GM12878 (cell line): ENCODE measurements around the gene TTC31. TPM values are rescaled to one million over a fixed set of nuclear protein-coding genes. Genes with fewer than 3 reads are reported as not detected.

Experiments used
- ATAC-seq: fragments of 200-7000 bp; cut with Tn5 transposase; 3 replicates; pipeline ENCODE4 v1.9.1; 2020; ENCODE audit warnings: mild to moderate bottlenecking, moderate library complexity
- BruUV-seq: library from RNA; stranded (reverse); fragments of 400-500 nt; replicated peaks from 2 replicates; lab custom pipeline; 2021; lab: Mats Ljungman, UMichigan
- CTCF ChIA-PET: fragments of 300-600 bp; sonication (Branson Sonifier 250); formaldehyde crosslinking; extraction: SDS; loops from one replicate; lab custom pipeline; 2021; ENCODE audit warnings: inconsistent platforms; lab: Yijun Ruan, JAX
- POLR2A ChIA-PET: fragments of 350-600 bp; formaldehyde crosslinking; extraction: SDS; loops from one replicate; lab custom pipeline; 2021; ENCODE audit warnings: inconsistent platforms; lab: Charles Lee
- RAD21 ChIA-PET: fragments of 300-600 bp; sonication (Branson Sonifier 250); formaldehyde crosslinking; loops from one replicate; lab custom pipeline; 2023; ENCODE audit warnings: antibody characterized with exemption; ENCODE audit not compliant: unreplicated experiment; lab: Charles Lee
- SMC1A ChIA-PET: fragments of 300-600 bp; sonication (Branson Sonifier 250); formaldehyde crosslinking; loops from one replicate; lab custom pipeline; 2023; ENCODE audit not compliant: unreplicated experiment, uncharacterized antibody; lab: Charles Lee
- DNase-seq: peaks from one replicate; pipeline ENCODE4 v3.0.0-alpha.2; 2011; ENCODE audit warnings: low read depth, low spot score
- FAIRE-seq: peaks from 3 replicates; lab custom pipeline; 2011; peaks lifted over from hg19 to GRCh38; lab: Jason Lieb, UNC
- H2AFZ ChIP-seq: 2 replicates; pipeline ENCODE4 v1.6.0; 2011; ENCODE audit warnings: low read depth, low read length, control low read depth; ENCODE audit not compliant: control insufficient read depth
- H3K27ac ChIP-seq: 2 replicates; pipeline ENCODE4 v1.5.1; 2011; ENCODE audit warnings: control low read depth; ENCODE audit not compliant: control insufficient read depth, insufficient read depth
- H3K27me3 ChIP-seq, 2 experiments: replicated peaks in 1 of 2; 2 replicates each; pipeline versions ENCODE4 v1.6.0 to v1.6.1; 2011; ENCODE audit warnings: low read length in 1 of 2; ENCODE audit not compliant: control insufficient read depth in 2 of 2, insufficient read depth in 2 of 2
- H3K36me3 ChIP-seq, 2 experiments: 2 replicates each; pipeline ENCODE4 v1.5.1; 2011; ENCODE audit warnings: low read length in 1 of 2; ENCODE audit not compliant: control insufficient read depth in 2 of 2, insufficient read depth in 2 of 2
- H3K4me1 ChIP-seq: 2 replicates; pipeline ENCODE4 v1.6.1; 2011; ENCODE audit warnings: mild to moderate bottlenecking, low read length, moderate library complexity, mixed read lengths; ENCODE audit not compliant: control insufficient read depth, insufficient read depth
- H3K4me2 ChIP-seq: 2 replicates; pipeline ENCODE4 v1.6.0; 2011; ENCODE audit warnings: control low read depth; ENCODE audit not compliant: control insufficient read depth, insufficient read depth
- H3K4me3 ChIP-seq: fragments of 200-600 bp; sonication (generic); 2 replicates; pipeline ENCODE4 v1.5.1; 2016
- H3K79me2 ChIP-seq: 2 replicates; pipeline ENCODE4 v1.6.0; 2011; ENCODE audit warnings: low read length; ENCODE audit not compliant: control insufficient read depth, insufficient read depth
- H3K9ac ChIP-seq: 2 replicates; pipeline ENCODE4 v1.8.0; 2011; ENCODE audit warnings: low read length, control low read depth, mixed read lengths; ENCODE audit not compliant: control insufficient read depth, insufficient read depth
- H3K9me3 ChIP-seq: replicated peaks from 3 replicates; pipeline ENCODE4 v1.5.1; 2011; ENCODE audit warnings: mild to moderate bottlenecking, low read length; ENCODE audit not compliant: control insufficient read depth, insufficient read depth
- H4K20me1 ChIP-seq: 2 replicates; pipeline ENCODE4 v1.6.0; 2011; ENCODE audit not compliant: control insufficient read depth, insufficient read depth
- EED ChIP-seq: sonication (generic); IDR thresholded peaks from 2 replicates; pipeline ENCODE4 v1.6.1; 2016; ENCODE audit warnings: antibody characterized with exemption, low read depth
- ETV6 ChIP-seq, 2 experiments: fragments of 450-650 bp in 1 of 2; IDR thresholded peaks in 1 of 2; conservative IDR thresholded peaks in 1 of 2; 2 replicates each; pipeline ENCODE4 v1.6.1; 2014; ENCODE audit warnings: antibody characterized with exemption in 1 of 2, borderline replicate concordance in 1 of 2, low read depth in 1 of 2, mild to moderate bottlenecking in 1 of 2, moderate library complexity in 1 of 2
- EZH2 ChIP-seq: IDR thresholded peaks from 2 replicates; pipeline ENCODE4 v1.6.1; 2012; ENCODE audit warnings: low read depth, mild to moderate bottlenecking, control low read depth, inconsistent platforms, low read length, borderline replicate concordance; ENCODE audit not compliant: control insufficient read depth
- HDAC2 ChIP-seq: fragments of 200-600 bp; sonication (generic); IDR thresholded peaks from 2 replicates; pipeline ENCODE4 v1.6.1; 2017
- HDAC6 ChIP-seq: fragments of 200-600 bp; sonication (generic); IDR thresholded peaks from one replicate; pipeline ENCODE4 v1.8.0; 2017; ENCODE audit warnings: antibody characterized with exemption; ENCODE audit not compliant: unreplicated experiment
- MTA2 ChIP-seq: fragments of 450-650 bp; IDR thresholded peaks from 2 replicates; pipeline ENCODE4 v1.6.1; 2016; ENCODE audit warnings: low read depth, mild to moderate bottlenecking, moderate library complexity
- NFYA ChIP-seq: IDR thresholded peaks from 2 replicates; pipeline ENCODE4 v1.6.1; 2011; ENCODE audit warnings: low read depth, mild to moderate bottlenecking, low read length, improper control_type of control experiment, borderline replicate concordance
- WRNIP1 ChIP-seq: IDR thresholded peaks from 2 replicates; pipeline ENCODE4 v1.6.1; 2011; ENCODE audit warnings: low read depth, low read length, improper control_type of control experiment, borderline replicate concordance
- WGBS: methylation state at CpG from one replicate; pipeline ENCODE4 v1.1.6; 2016; ENCODE audit warnings: low lambda C conversion rate; ENCODE audit not compliant: insufficient replicate concordance, insufficient coverage; ENCODE audit errors: missing lambda C conversion rate; 5-methylcytosine and 5-hydroxymethylcytosine counted together
- in situ Hi-C: fragments of 300-500 bp; cut with MboI; formaldehyde crosslinking; loops from 9 replicates; pipeline ENCODE4 v1.14.3; 2018; ENCODE audit warnings: mixed read lengths
- intact Hi-C: fragments of 100-400 bp; cut with micrococcal nuclease; formaldehyde crosslinking; loops from one replicate; pipeline ENCODE4 v1.14.2; 2022; ENCODE audit not compliant: unreplicated experiment
- polyA plus RNA-seq, 11 experiments: library from polyadenylated mRNA; depleted of rRNA in 4 of 11; unstranded in 6 of 11; stranded (reverse) in 5 of 11; fragments of >200 nt; fragmentation: Nextera tagmentation in 4 of 11; fragmentation: Illumina TruSeq in 1 of 11; extraction: Ambion mirVana in 4 of 11; extraction: Trizol in 1 of 11; gene quantifications; 1 replicate in 1 of 11; 2 replicates in 10 of 11; pipeline versions ENCODE4 v1.2.1 to v1.2.3, GENCODE V29; 2011 to 2016; ENCODE audit warnings: inconsistent platforms in 2 of 11, missing spikeins in 2 of 11, low read depth in 1 of 11
- total RNA-seq, 4 experiments: library from RNA; depleted of rRNA in 3 of 4; stranded (reverse); fragments of >200 nt in 3 of 4; fragmentation: Illumina TruSeq in 1 of 4; extraction: Trizol in 1 of 4; gene quantifications; 2 replicates each; pipeline versions ENCODE4 v1.2.1 to v1.2.3, GENCODE V29; 2013 to 2021
- TF ChIP-seq, protein P1 (sequence below): fragments of 450-650 bp; IDR thresholded peaks from 2 replicates; pipeline ENCODE4 v1.6.1; 2018; ENCODE audit warnings: mild to moderate bottlenecking, low read depth, moderate library complexity; ENCODE audit not compliant: partially characterized antibody
- TF ChIP-seq, protein P2 (sequence below): IDR thresholded peaks from 2 replicates; pipeline ENCODE4 v1.6.1; 2011; ENCODE audit warnings: mild to moderate bottlenecking, low read depth, low read length, moderate library complexity; ENCODE audit not compliant: insufficient replicate concordance
- TF ChIP-seq, protein P3 (sequence below): IDR thresholded peaks from 2 replicates; pipeline ENCODE4 v1.6.1; 2011; ENCODE audit warnings: low read depth, low read length, improper control_type of control experiment, borderline replicate concordance
- TF ChIP-seq, protein P4 (sequence below): fragments of 450-650 bp; formaldehyde crosslinking; IDR thresholded peaks from 2 replicates; pipeline ENCODE4 v1.4.0; 2022; ENCODE audit warnings: mild to moderate bottlenecking, moderate library complexity

Gene TTC31
- total and polyA plus RNA-seq, 10 of the 15 experiments (the other 5 are each of a cell fraction or from before 2014, with no cell fraction given), result 6.5 to 34.9 (median 25.9) TPM

DNA sequence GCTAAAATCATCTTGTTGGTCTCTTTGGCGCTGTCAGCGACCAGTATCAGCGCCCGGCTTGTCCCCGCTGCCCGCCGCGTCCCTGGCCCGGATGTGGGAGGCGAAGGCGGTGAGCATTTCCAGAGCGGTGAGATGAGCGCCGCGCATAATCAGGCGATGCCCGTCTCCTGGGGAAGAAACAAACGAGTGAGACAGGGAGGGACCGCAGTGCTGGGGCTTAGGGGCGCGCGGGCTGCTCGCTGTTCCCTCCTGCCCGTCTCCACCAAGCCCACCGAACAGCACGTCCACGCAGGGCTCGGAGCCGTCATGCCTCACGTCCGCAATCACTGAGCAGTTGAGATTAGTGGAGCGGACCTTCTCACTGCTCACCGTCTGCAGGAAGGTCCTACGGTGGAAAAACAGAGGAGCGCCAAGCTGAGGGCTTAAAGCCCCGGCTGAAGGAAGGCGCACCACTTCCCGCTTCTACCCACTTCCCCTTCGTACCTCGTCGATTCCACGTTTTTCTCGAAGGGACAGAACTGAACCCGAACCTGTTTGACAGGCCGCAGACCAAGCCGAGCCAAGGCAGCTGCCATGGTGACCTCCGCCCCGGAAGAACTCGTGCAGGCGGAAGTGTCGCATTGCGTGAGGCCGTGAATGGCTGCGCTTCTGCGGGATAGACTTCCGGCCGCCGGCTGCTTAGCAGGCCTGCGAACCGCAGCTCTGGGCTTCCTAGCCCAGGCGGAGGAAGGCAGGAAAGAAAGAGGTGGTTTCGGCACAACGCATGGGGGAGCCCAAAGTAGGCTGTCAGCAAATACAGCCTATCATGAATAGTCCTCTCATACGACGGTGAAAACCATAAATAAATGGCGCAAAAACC, 10.6 kb upstream of the TTC31 start, which contains the start of gene MRPL53:
TSS of gene MRPL53 (minus strand) at position 595 of the 859 bp plus-strand sequence. CDS start at position 575, 20 bp downstream.
- in situ Hi-C loops, result no loop called here
- ChIA-PET CTCF (interaction anchor here (0.6 to 2.7 kb wide), 10 partner anchors 10 to 223 kb away, joined by 3 to 20 read pairs (median 6); partner anchors contain the start of genes CCDC142 and TTC31), POLR2A (interaction anchor here (0.6 to 2.7 kb wide), 12 partner anchors 9 to 1064 kb away, joined by 3 to 22 read pairs (median 4); partner anchors contain the start of genes CCDC142, INO80B, TTC31 and WBP1), SMC1A (interaction anchor here (0.6 to 2.4 kb wide), 10 partner anchors 10 to 473 kb away, joined by 3 to 11 read pairs (median 4); partner anchors contain the start of genes CCDC142 and TTC31), RAD21 (interaction anchor here (0.7 to 2.1 kb wide), 5 partner anchors 10 to 32 kb away, joined by 3 to 20 read pairs (median 4); partner anchors contain the start of genes CCDC142, TTC31 and WBP1)
- DNase-seq (peak; percentile 86), FAIRE-seq (peak; percentile 87), ATAC-seq (peak; percentile 94)
- peaks cover 0 to 3% of the 10 kb centered on the region in 2 experiments; a peak in 2 of 4 replicates for H3K36me3 ChIP-seq
- H4K20me1 ChIP-seq, result no peaks in the 10 kb centered on the region
- intact Hi-C loops, result no loop called here
- peak within 1 kb of the TSS; percentile 93 for H3K27ac ChIP-seq
- H3K9me3 ChIP-seq, result no peaks in the 10 kb centered on the region
- WGBS, result 1% methylated on average over 66 of the region's 66 CpGs
- peaks cover 10% of the 10 kb centered on the region for H3K79me2 ChIP-seq
- H3K27me3 ChIP-seq, result no peaks in the 10 kb centered on the region
- peak within 1 kb of the TSS; percentile 91 for H2AFZ ChIP-seq
- H3K4me2 ChIP-seq, result peak within 1 kb of the TSS; percentile 99
- H3K4me3 ChIP-seq, result peak within 1 kb of the TSS; percentile 89
- H3K4me1 ChIP-seq, result 0 out of 2 replicates have a peak, but pooled peaks cover 6% of the 10 kb centered on the region
- H3K9ac ChIP-seq, result peak within 1 kb of the TSS; percentile 85
- BruUV-seq, result TSS peak; percentile 97
- TF ChIP-seq ETV6 (conservative IDR thresholded peaks at IDR 0.05 in 1 of 2, IDR thresholded peaks at IDR 0.05 in 1 of 2; ENCODE audit: borderline replicate concordance in 1 of 2, low read depth in 1 of 2) (peak in 1 of 2 experiments; percentile 43; a peak in 1 of 4 replicates), MTA2 (peak; percentile 93), HDAC2 (no peak), NFYA (no peak), EZH2 (no peak), EED (peak; percentile 69; the same call in 1 of the 2 replicates), HDAC6 (no peak), WRNIP1 (0 out of 2 replicates have a peak, but pooled peaks have one; percentile 54)
- TF ChIP-seq, protein P1, sequence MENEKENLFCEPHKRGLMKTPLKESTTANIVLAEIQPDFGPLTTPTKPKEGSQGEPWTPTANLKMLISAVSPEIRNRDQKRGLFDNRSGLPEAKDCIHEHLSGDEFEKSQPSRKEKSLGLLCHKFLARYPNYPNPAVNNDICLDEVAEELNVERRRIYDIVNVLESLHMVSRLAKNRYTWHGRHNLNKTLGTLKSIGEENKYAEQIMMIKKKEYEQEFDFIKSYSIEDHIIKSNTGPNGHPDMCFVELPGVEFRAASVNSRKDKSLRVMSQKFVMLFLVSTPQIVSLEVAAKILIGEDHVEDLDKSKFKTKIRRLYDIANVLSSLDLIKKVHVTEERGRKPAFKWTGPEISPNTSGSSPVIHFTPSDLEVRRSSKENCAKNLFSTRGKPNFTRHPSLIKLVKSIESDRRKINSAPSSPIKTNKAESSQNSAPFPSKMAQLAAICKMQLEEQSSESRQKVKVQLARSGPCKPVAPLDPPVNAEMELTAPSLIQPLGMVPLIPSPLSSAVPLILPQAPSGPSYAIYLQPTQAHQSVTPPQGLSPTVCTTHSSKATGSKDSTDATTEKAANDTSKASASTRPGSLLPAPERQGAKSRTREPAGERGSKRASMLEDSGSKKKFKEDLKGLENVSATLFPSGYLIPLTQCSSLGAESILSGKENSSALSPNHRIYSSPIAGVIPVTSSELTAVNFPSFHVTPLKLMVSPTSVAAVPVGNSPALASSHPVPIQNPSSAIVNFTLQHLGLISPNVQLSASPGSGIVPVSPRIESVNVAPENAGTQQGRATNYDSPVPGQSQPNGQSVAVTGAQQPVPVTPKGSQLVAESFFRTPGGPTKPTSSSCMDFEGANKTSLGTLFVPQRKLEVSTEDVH, result peak; percentile 86
- TF ChIP-seq, protein P2, sequence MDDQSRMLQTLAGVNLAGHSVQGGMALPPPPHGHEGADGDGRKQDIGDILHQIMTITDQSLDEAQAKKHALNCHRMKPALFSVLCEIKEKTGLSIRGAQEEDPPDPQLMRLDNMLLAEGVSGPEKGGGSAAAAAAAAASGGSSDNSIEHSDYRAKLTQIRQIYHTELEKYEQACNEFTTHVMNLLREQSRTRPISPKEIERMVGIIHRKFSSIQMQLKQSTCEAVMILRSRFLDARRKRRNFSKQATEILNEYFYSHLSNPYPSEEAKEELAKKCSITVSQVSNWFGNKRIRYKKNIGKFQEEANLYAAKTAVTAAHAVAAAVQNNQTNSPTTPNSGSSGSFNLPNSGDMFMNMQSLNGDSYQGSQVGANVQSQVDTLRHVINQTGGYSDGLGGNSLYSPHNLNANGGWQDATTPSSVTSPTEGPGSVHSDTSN, result peak; percentile 54
- TF ChIP-seq, protein P3, sequence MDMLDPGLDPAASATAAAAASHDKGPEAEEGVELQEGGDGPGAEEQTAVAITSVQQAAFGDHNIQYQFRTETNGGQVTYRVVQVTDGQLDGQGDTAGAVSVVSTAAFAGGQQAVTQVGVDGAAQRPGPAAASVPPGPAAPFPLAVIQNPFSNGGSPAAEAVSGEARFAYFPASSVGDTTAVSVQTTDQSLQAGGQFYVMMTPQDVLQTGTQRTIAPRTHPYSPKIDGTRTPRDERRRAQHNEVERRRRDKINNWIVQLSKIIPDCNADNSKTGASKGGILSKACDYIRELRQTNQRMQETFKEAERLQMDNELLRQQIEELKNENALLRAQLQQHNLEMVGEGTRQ, result no peak
- TF ChIP-seq, protein P4, sequence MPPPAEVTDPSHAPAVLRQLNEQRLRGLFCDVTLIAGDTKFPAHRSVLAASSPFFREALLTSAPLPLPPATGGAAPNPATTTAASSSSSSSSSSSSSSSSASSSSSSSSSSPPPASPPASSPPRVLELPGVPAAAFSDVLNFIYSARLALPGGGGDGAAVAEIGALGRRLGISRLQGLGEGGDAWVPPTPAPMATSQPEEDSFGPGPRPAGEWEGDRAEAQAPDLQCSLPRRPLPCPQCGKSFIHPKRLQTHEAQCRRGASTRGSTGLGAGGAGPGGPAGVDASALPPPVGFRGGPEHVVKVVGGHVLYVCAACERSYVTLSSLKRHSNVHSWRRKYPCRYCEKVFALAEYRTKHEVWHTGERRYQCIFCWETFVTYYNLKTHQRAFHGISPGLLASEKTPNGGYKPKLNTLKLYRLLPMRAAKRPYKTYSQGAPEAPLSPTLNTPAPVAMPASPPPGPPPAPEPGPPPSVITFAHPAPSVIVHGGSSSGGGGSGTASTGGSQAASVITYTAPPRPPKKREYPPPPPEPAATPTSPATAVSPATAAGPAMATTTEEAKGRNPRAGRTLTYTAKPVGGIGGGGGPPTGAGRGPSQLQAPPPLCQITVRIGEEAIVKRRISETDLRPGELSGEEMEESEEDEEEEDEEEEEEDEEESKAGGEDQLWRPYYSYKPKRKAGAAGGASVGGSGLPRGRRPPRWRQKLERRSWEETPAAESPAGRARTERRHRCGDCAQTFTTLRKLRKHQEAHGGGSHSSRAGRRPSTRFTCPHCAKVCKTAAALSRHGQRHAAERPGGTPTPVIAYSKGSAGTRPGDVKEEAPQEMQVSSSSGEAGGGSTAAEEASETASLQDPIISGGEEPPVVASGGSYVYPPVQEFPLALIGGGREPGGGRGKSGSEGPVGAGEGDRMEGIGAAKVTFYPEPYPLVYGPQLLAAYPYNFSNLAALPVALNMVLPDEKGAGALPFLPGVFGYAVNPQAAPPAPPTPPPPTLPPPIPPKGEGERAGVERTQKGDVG (CRISPR knock-in tag), result no peak
